GM06990 (cell line): Measurements from ENCODE around the gene PAX5.
A peak's percentile ranks its signal among the peaks of the same experiment; 100 is the strongest.

Experiments used
- DNase-seq: peaks from one replicate; pipeline ENCODE4 v3.0.0-alpha.2; 2011; ENCODE audit not compliant: insufficient read length; ENCODE audit errors: extremely low read depth
- H3K27me3 ChIP-seq: replicated peaks from 2 replicates; pipeline ENCODE4 v1.6.0; 2011; ENCODE audit warnings: low read length; ENCODE audit not compliant: control insufficient read depth, insufficient read depth
- H3K36me3 ChIP-seq: 2 replicates; pipeline ENCODE4 v1.5.1; 2011; ENCODE audit warnings: low read length; ENCODE audit not compliant: control insufficient read depth, insufficient read depth
- H3K4me3 ChIP-seq: replicated peaks from 2 replicates; pipeline ENCODE4 v1.5.1; 2011; ENCODE audit warnings: low read depth, mild to moderate bottlenecking, control low read depth, low read length
- TF ChIP-seq, protein P1 (sequence below): IDR thresholded peaks from 2 replicates; pipeline ENCODE4 v1.5.1; 2011; ENCODE audit warnings: low read length, control low read depth, mild to moderate bottlenecking, inconsistent platforms; ENCODE audit not compliant: insufficient read depth, poor library complexity, severe bottlenecking

The PAX5 gene

DNA sequence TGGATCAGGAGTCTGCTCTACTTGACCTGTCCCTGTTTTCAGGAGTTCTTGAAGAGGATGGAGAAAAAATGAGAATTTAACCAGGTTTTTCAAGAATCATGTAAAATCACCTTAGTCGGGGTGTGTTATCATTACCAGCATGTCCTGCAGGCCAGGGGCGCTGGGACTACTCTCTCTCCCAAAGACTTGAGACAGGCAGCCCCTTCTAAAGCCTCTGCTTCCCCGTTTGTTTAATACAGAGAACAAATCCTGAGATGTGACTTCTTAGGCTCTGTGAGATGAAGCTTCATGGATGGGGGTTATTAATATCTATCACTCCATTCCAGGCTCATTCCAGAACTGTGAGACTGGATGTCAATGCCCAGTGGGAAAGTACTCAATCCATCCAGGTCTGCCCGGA, 3.0 kb downstream of the PAX5 start:
- Histone ChIP-seq H3K36me3 (no peaks in the 10 kb centered on the region), H3K27me3 (no peaks in the 10 kb centered on the region), H3K4me3 (peak overlapping the region; percentile 87)
- TF ChIP-seq, protein P1, sequence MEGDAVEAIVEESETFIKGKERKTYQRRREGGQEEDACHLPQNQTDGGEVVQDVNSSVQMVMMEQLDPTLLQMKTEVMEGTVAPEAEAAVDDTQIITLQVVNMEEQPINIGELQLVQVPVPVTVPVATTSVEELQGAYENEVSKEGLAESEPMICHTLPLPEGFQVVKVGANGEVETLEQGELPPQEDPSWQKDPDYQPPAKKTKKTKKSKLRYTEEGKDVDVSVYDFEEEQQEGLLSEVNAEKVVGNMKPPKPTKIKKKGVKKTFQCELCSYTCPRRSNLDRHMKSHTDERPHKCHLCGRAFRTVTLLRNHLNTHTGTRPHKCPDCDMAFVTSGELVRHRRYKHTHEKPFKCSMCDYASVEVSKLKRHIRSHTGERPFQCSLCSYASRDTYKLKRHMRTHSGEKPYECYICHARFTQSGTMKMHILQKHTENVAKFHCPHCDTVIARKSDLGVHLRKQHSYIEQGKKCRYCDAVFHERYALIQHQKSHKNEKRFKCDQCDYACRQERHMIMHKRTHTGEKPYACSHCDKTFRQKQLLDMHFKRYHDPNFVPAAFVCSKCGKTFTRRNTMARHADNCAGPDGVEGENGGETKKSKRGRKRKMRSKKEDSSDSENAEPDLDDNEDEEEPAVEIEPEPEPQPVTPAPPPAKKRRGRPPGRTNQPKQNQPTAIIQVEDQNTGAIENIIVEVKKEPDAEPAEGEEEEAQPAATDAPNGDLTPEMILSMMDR = no peak
- DNase-seq = no peak

DNA sequence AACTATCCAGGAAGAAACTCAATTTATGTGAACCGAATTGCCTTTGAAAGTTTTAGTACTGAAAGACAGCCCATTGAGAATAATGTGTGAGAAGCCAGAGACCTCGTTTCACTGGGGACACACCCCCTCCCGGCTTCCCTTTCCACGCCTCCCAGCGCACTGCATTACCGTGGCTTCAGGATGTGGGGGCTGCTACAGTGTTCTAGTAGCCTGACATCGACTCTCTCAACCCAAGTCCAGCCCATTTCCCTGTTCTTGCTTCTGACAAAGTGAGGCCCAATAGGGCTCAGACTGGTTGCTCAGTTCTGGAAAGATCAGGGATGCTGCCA, 3.5 kb downstream of the PAX5 start:
- Histone ChIP-seq H3K4me3 (peak overlapping the region; percentile 87), H3K27me3 (no peaks in the 10 kb centered on the region), H3K36me3 (no peaks in the 10 kb centered on the region)
- TF ChIP-seq, protein P1 = no peak
- DNase-seq = no peak

DNA sequence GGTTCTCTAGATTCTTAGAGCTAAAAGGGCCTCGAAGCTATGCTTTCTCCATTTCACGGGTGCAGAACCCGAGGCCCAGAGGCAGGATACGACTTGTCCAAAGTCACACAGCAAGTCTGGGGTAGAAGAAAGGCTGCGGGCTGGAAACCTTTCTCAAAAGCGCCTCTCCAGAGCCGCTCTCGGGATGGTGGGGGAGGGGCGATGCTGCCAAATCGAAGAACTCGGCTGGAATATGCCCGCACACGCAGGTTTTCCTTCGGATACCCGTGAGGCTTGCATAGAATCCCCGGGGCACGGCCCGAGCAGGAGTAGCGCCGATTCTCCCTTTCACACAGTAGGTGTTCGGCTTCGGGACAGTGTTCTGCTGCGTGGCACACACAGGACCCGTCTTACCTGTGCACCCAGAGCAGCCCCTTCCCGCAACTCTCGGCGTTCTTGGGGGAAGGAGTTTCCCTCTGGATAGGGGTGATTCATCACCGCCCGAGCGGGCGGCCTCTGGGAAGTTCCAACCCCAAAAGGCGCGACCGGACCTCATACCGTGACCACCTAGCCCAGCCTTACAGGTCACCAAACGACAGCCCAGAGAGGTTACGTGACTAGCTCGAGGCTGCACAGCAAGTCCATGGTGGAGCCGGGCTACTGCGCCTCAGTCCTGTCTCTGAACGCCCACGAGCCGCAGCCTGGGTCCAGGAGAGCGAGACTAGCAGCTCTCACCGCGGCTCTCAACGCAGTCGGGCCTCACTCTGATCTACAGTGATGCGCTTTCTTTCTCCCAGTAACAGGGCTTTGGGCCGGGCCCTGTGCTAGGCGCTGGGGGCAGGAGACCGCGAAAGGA, 4.1 kb downstream of the PAX5 start:
- DNase-seq = peak; percentile 76
- Histone ChIP-seq H3K36me3 (no peaks in the 10 kb centered on the region), H3K4me3 (peak overlapping the region; percentile 87), H3K27me3 (no peaks in the 10 kb centered on the region)
- TF ChIP-seq, protein P1 = no peak

DNA sequence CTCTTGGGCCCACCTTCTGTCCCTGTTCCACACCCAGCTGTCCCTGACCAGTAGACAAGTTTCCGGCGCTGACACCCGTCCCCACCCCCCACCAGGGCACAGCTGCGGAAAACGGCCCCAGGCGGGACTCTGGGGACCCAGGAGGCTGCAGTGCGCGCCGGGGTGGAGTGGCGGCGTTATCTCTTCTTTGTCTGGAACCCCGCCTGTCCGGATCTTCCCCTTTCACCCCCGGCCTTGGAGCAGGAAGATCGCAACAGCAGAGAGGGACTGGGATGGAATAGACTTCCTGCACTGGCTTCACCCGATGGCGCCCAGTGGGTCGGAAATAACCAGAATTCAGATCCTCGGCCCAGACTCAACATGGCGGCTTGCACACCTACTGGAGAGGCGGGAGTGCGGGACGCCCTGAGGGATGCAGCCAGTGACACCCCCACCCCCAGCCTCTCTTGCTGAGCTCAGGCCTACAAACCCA, 4.7 kb downstream of the PAX5 start:
- TF ChIP-seq, protein P1 = peak; percentile 31
- Histone ChIP-seq H3K4me3 (peak overlapping the region; percentile 87), H3K27me3 (no peaks in the 10 kb centered on the region), H3K36me3 (no peaks in the 10 kb centered on the region)
- DNase-seq = peak; percentile 78

DNA sequence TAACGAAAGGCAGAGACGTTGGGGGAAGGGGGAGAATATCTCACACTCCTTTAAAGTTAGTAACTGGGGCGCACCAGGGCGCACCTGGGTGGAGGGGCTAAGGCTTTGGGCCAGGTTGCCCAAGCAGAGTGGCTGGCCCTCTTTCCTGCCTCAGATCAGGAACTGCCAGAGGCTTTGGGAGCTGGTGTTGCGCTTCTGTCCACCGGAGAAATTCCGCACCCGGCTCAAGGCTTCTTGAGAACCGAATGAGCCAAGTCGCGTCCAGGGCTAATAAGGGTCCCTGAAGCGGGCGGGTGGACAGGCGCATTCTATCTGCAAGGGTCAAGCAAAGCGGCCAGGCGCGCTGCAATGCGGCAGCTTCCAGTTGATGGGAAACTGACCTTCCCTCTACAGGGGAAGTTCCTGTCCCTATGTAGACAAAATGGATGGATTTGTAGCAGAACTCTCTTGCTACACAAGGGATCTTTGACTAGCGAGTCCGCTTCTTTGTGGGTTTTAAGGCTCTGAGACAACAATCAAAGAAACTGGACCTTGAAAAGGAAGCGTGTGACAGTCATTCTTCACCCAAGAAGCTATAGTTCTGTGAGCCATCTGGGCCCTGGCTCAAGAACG, 5.5 kb downstream of the PAX5 start:
- H3K27me3 ChIP-seq = no peaks in the 10 kb centered on the region
- H3K4me3 ChIP-seq = peak overlapping the region; percentile 87
- no peaks in the 10 kb centered on the region for H3K36me3 ChIP-seq
- TF ChIP-seq, protein P1 = no peak
- DNase-seq = no peak
